GM19463 (cell line): ENCODE data around the gene CELA2B.
"Not testable (repeated sequence)": the region's sequence is repeated elsewhere in the genome, so short reads cannot be mapped to it uniquely, and the experiment has no call there.

Source experiments
- ATAC-seq: cut with Tn5 transposase; IDR thresholded peaks from one replicate; pipeline ENCODE4 v1.9.1; 2021; ENCODE audit warnings: mild to moderate bottlenecking, moderate library complexity; ENCODE audit not compliant: unreplicated experiment

The CELA2B gene

GRCh38 chr1:15492596-15492995, 16.7 kb downstream of the CELA2B start:
- ATAC-seq = no peak

DNA sequence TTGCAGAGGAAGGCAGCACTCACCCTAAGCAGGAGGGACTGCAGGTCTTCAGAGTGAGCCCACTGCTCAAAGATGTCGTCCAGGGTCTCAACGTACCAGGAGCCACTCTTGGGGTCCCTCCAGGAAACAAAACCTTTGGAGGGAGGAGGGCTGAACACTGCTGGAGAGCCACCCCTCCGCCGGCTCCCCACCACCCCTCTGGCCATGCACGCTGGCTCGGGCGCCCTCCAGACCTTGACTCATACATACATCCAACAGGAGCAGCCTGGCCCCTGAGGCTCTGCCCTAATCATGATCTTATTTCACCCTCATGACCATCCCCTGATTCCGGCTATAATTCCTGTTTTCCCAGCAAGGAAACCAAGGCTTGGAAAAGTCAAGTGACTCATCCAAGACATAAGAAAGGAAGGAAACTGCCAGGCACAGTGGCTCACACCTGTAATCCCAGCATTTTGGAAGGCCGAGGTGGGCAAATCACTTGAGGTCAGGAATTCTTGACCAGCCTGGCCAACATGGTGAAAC, 18.0 kb downstream of the CELA2B start:
- no peak for ATAC-seq

- ATAC-seq = no peak
Observed at GRCh38 chr1:15500184-15501178, 24.6 kb downstream of the CELA2B start.

- ATAC-seq = no peak
Observed at GRCh38 chr1:15501208-15502032, 25.5 kb downstream of the CELA2B start.

- no peak for ATAC-seq
Observed at GRCh38 chr1:15504436-15504835, 28.5 kb downstream of the CELA2B start.

DNA sequence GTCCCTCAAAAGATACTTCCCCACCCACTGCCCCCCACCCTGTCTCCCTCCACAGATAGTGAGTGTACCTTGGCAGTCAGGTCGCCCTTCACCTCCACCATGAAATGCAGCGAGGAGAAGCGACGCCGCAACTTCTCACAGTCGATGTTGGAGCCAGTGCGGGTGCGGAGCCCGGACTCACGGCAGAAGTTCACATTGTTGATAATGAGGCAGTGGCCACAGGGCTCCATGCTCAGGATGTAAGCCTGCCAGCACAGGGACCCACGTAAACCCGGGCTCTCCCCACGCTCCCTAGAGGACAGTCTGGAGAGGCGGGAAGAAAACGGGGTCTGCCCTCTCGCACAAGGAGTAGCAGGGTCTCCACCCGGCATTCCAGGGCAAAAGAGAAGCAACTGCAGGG, 30.9 kb downstream of the CELA2B start:
- ATAC-seq = no peak

GRCh38 chr1:15507278-15507677, 31.4 kb downstream of the CELA2B start:
- ATAC-seq = no peak

DNA sequence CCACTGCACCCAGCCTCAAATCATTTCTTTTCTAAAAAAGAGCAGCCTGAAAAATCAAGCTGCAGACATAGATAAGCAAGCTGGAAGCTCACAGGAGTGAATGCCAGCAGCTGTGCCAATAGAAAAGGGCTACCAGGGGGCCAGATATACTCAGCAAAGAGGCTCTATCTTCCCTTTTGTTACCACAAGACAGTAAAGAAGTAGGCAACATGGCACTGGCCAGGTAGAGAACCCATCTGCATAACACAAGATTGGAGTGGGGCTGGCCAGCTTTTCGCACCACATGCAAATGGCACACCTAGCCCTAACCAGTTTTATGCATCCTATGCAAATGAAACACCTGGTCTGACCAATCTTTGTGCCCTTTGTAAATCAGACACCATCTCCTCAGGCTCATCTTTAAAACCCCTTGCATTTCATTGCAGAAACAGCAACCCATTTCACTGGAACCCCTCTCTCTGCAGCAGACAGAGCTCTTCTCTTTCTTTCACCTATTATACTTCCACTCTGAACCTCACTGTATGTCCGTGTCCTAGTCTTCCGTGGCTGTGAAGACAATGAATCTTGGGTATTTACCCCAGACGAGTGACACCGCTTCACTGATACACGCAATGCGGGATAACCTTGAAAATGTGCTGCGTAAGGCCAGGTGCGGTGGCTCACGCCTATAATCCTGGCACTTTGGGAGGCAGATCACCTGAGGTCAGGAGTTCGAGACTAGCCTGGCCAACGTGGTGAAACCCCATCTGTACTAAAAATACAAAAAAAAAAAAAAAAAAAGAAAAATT, 33.0 kb downstream of the CELA2B start:
- no peak for ATAC-seq

DNA sequence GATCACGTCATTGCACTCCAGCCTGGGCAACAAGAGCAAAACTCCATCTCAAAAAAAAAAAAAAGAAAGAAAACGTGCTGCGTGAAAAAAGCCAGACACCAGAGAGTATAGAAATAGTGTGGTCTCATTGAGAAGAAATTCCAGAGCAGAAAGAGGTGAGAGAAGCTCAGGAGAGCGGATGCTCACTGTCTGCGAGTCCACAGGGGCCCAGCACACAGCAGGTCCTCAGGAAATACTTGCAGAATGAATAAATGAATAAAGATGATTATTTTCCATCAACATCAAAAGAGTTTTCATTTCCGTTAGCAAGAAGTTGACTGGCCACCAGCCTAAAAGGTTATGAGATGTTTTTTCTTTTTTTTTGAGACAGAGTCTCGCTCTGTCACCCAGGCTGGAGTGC, 33.7 kb downstream of the CELA2B start:
- ATAC-seq = no peak

DNA sequence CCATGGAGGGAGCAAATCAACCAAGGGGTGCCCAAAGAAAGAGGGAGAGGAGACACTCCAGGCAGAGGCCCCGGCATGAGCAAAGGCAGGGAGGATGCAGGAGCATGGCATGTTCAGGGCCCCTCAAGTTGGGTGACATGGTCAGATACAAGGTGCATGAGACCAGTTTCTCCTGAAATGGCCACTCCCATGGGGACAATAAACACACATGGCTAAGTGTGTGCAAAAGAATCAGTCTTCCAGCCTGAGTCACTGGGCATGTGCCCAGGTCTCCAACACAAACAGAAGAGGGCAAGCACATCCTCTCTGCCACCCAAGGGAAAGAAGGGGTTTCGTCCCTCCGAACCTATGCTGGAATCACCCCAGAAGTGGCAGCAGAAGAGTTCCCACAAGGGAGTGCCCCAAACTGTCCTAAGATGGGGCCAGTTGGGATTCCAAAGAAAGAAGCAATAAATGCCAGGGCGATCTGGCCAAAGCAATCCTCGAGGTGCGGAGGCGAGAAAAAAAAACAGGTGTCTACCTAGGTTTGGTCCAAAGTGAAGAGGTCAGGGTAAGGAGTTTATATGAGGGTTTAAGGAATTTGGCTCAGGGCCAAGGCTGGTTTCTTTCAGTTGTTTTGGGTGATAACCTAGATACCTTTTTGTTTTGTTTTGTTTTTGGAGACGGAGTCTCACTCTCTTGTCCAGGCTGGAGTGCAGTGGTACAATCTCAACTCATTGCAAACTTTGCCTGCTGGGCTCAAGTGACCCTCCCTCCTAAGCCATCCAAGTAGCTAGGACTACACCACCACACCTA, 34.9 kb downstream of the CELA2B start:
- ATAC-seq = no peak

DNA sequence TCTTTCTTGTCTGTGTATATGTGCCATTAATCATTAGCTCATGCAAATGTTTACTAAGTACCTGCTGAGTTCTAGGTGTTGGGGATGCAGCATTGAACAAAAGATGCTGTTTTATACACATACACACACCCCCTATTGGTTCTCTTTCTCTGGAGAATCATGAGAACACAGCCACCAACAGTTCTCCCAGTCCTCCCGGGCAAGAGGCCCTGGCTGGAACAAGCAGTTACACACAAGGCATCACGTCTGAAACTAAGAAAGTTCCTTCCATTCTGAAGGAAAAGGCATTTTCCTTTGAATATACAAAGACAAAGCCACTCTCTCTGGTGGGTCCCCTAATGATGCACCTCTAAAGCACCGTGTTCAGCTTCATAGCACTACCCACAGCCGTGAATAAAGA, 37.3 kb downstream of the CELA2B start:
- ATAC-seq = no peak

DNA sequence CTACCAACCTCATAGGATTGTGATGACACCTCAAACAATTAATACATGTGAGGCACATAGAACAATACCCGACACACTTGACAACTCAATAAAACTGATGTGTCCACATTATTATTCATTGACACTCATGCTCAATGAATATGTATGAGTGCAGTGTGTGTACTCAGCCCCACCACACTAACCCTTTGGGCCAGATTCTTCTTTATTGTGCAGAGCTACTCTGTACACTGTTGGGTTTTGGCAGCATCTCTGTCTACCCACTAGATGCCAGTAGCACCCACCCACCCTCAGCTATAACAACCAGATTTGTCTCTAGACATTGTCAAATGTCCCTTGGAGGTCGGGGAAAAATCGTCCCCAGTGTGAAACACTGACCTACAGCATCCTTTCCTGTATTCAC, 38.0 kb downstream of the CELA2B start:
- ATAC-seq = no peak

GRCh38 chr1:15514557-15514956, 38.7 kb downstream of the CELA2B start:
- not testable (repeated sequence) for ATAC-seq

DNA sequence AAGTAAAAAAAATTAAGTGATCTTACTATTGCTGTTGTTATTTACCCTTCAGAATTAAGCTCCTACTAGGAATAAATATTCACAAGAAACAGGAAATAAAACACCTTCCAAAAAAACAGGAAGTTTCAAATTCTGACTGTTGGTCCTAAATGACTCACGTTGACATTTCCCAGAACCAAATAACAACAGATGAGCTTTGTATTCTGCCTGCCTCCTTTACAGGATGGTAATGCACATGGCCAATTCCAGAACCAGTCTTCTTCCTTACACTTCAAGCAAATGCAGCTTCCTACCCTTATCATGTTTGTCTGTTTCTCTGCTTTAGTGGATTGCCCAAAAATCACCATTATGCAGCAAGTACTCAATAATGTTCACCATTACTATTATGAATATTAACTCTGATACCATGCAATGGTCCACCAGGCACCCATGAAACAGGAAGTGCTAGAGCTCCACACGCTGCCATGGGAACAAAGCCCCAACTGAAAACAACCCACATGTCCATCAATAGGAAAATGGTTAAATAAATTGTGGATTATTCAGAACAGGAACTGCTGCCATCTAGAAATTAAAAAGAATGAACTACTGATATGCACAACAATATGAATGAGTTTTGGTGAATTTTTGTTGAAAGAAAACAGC, 39.2 kb downstream of the CELA2B start:
- no peak for ATAC-seq

DNA sequence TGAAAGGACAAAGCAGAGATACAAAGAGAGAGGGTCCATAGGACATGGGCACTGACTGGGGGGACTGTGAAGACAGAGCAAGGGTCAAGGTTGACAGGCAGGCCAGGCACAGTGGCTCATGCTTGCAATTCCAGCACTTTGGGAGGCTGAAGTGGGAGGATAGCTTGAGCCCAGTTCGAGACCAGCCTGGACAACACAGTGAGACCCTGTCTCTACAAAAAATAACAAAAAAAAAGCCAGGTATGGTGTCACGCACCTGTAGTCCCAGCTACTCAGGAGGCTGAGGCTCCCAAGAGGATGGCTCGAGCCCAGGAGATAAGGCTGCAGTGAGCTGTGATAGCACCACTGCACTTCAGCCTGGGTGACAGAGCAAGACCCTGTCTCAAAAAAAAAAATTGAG, 43.7 kb downstream of the CELA2B start:
- no peak for ATAC-seq

GRCh38 chr1:15521206-15521906, 45.5 kb downstream of the CELA2B start:
- not testable (repeated sequence) for ATAC-seq

- no peak for ATAC-seq
Observed at GRCh38 chr1:15522551-15522950, 46.6 kb downstream of the CELA2B start.

DNA sequence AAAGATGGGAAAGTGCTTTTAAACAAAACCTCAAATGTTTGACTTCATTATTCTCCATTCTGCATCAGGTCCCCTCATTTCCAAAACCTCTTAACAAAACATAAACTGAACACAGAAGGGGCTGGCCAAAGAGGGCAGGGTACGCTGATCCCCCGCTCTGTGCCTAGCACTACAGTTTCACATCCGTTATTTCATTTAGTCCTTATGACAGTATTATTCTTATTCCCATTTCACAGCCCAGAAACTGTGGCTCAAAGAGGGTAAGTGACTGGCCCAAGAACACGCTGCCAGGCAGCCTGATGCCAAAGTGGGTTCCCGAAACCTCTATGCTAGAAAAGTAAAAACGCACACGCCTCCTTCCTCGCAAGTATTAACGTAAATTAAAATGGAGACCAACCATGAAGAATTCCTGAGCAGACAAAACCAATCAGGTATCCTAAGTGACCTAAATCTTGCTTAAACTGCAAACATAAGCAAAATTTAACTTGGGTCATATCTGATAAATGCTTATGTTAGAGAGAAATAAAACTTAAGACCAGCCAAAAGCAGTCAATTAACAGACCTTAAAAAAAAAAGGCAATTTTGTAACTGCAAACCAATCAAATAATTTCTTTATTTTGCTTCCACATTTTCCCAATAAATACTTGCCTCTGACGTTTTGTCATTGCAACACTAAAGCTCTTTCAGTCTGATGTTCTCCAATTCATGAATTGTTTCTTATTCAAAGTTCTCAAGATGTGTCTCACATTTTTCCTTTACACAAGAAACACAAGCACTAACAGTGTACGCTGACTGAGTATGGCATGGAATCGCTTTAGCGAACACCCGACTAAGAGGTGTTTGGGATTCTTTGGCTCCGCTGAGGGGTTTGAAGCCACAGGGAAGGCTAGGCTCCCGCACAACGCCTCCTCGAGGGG, 47.5 kb downstream of the CELA2B start:
- ATAC-seq = no peak
